Midbrain (tissue), 1 donor: ENCODE data around the gene SMAD6.

Source experiments
- DNase-seq: peaks from one replicate; lab custom pipeline; 2025; lab: John Stamatoyannopoulos, UW

The SMAD6 gene

DNA sequence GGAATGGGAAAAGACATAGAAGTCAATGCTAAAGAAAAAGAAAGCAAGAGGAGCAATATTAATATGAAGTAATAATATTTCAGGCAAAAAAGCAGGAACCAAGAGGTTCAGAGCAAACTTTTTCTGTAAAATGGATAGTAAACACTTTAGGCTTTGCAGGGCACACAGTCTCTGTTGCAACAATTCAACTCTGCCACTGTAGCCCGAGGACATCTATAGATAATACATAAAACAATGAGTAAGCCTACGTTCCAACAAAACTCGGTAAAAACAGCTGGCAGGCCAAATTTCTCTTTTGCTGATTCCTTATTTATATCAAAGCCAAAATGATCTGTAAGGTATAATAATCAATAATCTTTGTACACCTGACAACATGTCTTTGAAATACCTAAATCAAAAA lies 56.8 kb downstream of the SMAD6 start:
- DNase-seq = no peak

DNA sequence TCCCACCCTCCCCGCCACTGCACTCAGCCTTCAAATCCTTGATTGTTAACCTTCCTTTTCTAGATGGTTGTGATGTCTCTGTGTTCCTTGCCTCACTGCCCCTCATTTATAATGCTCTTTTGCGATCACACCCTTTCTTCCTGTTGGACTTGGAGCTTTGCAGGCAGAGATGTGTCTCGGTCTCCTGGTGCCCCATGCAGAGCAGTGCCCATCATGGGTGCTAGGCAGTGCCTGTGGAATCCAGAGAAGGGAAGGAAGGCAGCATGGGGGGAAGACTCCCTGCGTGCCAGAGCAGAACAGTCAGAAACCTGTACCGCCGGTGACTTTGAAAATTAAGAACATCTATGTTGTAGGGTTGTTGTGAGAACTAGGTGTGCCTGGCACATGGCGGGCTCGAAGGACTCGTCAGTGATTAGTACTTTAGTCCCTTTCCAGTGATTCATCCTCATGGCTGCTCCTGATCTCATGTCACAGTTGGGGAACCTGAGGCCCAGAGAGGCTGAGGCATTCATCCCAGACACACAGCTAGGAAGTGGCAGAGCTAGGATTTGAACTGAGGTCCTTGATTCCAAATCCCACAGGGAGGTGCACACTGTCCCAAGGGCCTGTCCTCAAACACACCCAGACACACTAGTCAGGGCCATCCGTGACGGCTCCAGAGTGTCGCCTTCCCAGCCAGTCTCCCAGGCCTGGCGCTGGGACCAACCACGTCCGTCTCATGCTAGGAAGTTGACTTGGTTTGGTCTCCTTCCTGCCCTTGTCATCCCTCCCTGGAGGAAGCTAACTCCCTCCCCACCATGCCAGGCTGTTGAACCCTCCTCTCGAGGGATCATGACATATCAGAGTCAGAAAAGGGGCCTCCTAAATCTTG lies 58.3 kb downstream of the SMAD6 start:
- DNase-seq = no peak

DNA sequence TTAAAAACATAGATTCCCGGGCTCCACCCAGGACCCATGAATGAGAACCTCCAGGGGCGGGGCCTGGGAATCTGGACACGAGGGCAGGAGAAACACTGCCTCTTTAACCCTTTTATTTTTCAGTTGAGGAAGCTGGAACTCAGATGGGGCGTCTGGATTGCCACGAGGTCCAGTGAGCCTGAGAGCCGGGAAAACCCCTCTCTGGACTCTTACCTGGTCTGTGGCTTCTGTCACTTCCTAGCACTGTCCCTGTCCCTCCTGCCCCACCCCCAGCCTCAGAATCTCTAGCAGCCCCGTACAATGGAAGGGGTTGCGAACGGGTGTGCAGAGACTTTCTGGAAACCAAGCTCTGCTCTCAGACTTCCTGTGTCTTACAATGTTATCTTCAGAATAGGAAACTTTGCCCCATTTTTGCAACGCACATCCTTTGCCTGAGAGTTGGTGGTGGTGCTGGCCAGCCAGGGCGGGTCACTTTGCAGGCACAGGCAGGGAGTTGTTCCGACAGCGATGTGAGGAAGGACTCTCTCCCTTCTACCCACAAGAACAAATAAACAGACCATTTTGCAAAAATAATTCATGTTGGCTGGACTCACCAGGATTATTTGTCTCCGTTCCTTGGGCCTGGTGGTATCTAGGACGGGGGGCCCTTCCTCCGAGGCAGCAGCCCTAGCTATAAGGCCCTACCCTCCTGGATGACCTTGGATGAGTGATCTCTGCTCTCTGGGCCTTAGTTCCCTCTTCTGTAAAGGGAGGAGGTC lies 59.1 kb downstream of the SMAD6 start:
- no peak for DNase-seq

DNA sequence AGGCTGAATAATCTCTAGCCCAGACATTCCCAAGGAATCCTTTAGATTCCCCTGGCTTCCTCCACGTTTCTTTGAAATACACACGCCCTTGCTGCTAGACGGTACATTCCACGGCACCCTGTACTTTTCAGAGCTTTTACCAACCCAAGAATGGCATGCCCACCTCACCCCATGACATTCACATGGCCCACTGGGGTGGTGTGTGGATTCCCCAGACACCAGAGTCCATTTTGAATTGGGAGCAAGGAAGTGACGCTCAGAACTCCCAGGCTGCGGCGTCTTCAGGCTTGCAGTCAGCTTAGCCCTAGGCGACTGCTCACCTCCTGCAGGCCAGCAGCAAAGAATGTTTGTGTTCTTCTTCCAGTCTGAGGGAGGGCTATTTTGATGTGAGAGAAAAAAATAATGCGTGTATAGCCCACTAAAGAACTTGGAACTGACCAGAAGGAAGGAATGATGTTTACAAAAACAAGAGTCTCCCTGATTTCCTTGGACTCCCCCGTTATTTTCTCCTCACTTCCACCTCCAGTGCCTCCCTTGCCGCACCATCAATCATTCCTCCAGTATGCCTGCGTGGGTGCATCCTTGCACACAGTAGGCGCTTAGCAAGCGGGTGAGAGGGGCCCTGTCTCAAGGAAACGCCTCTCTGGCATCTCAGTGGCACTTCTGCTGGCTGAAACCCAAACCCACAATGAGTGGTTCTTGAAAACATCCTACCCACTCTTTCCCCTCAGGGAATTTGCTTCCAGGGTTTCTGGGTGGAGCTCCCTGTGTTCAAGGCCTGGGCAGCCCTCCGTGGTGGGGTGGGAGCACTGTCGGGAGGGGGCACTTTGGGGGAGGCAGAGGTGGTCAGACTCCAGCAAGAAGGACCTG lies 59.9 kb downstream of the SMAD6 start:
- DNase-seq = no peak

DNA sequence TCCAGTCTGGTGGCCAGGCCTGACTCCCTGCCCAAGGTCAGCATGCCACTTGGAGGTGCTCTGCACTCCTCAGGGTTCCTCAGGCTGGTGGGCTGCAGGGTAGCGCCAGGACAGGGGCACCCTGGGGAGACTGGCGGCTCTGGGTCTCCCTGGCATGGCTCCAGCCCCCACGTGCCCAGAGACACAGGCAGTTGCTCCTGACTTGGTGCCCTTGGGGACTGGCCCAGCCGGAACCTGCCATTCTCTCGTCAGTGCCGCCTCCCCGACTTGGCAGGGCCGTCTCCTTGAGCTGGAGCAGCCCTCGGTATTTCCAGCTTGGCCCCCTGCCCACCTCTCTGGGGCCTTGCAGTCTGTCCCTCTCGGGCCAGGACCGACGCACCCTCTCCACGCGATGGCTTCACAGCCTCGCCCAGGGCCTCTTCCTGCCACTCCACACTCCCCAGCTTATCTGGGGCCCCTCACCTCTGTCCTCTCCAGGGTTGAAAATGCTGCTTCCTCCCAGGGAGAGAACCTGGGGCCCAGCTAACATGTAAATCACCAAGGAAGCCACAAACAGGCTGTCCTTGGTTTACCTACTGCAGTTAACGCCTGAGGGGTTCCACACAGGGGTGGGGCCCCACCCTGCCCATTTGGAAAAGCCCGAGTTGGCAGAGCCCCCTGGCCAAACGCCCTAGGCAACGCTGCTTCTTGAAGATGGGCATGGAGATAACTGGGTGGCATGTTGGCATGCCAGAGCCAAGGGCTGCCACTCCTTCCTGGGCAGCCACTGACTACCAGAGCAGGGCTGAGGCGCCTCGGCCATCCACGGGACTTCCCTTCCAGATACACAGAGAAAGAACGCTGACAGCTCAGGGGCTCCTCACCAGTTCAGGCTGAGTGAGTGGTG lies 61.4 kb downstream of the SMAD6 start:
- DNase-seq = peak; percentile 2

DNA sequence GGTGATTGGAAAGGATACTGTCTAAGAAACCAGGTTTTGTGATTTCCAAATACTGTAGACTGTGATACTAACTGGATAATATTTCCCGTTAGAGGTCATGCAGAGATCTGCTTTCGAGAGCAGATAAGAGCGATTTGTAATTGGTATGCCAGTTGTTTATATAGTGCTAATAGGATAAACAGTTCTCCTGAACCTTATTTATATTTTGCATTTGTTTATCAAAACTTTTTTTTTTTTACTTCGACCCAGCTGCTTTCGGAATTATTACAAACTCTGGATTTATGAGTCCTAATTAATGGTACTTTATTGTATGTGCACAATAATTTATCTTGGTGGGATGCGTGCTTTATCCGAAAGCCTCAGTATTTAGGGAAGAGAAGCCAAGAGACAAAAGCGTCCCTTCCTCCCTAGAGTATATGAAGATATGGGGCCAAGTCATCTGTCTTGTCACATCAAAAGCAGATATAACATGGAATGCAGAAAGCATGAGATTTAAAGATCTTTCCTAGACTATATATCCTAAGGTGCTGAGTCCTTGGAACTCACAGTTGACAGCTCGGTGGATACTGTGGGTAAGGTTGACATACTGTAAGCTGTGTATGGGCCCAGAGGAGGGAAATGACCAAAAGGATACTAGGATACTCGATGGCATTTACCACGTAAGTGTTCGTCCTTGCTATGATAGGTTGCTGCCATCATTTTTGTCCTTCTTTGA lies 62.2 kb downstream of the SMAD6 start:
- DNase-seq = no peak

DNA sequence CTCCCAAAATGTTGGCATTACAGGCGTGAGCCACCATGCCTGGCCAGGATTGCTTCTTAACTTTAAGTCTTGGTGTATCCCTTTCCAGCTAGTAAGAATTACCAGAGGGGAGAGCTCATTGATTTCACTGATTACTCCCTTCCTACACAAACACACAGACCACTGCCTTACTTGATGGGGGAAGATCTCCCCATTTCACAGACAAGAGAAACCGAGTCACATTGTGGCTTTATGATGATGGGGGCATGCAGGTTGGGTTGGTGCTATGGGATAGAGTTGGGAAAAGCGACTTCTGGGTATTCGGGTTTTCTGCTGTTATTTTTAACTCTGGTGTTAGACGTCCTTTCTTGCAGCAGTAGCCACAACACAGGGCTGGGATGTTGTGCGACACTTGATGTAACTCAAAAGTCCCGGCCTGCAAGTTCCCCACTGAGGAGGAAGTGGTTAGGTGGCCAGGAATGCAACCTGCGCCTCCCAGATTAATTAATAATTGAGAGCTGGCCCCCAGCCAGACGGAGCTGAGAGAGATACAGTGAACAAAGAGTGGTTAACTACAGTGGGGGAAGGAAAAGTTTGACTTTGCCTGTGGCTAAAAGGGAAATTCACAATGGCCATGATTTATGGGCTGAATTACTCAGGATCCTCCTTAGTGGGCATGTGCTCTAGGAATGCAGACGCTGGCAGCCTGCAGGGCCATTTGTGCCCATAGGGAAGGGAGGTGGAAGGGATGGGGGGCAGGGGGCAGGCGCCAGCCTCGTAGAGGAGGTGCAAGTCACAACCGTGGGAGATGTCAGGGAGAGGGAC lies 63.6 kb downstream of the SMAD6 start:
- DNase-seq = no peak

DNA sequence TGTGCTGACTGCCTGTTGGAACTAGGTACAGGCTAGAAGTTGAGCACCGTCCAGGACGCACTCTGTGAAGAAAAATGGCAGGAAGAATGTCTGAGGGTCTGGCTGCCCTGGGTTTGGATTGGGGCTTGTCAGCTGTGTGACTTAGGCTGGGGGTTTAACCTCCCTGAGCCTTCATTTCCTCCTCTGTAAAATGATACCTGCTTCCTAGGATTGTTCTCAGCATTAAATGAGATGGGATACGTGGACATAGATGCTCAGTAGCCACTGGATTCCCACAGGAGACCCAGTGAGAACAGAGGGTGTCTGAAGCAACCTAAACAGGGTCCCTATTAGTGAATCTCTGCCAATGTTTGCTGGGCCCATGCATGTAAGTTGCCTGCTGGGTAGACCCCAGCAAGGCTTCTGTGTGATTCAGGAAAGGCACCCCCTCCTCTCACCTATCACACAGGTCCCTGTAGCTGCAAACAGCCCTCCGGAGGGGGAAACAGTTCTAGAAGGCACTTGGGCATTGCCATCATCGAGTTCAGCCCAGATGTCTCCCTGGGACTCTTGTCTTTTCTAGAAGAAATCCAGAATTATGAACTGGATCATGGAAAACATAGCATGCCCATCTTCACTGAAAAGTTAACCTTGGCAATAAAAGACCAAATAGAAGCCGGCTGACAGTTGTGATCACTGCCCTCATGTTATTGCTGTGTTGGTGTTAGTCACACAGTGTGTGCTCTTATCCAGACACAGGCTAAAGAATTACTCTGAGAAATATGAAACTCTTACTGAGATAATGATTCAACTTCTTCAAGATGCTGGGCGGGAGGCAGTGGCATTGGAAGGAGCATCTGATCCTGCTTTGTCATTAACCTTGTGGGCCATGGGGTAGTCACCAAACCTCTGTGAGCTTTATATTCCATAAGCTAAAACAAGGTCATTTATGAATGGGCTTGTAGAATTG lies 64.5 kb downstream of the SMAD6 start:
- DNase-seq = no peak

DNA sequence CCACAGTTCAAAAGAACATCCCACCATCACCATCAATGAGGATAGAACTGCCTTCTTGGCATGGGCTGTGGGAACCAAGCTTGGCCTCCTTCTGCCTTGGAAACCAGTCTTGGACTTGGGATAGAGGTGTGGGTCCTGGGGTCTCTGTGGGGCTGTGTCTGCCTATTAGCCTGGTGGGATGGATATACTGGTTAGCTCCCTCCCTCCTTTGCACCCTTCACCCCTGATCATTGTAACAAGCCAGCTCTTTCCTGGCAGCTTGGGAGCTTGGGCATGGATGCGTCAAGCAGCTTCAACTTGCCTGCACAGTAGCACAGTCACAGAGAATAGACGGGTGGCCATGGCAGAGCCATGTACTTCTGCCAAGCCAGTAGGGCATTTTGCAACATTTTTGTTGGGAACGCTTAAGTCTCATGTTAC lies 65.2 kb downstream of the SMAD6 start:
- peak; percentile 11 for DNase-seq

DNA sequence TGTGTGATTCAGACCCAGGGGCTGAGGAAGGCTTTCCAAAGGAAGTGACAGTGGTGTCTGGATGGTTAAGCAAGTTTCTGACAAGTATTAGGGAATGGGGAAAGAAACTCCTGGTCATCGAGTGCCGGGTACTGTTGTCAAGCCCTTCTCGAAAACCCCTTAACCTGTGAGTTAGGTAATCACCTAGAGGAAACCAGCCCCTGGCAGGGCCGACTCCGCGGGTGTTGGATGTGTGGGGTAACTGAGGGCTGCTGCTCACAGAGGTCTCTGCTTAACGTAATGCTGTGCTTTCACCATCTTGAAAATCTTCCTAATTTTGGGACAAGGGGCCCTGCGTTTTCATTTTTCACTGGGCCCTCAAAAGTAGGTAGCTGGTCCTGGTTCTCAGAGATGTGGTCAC lies 67.0 kb downstream of the SMAD6 start:
- no peak for DNase-seq

DNA sequence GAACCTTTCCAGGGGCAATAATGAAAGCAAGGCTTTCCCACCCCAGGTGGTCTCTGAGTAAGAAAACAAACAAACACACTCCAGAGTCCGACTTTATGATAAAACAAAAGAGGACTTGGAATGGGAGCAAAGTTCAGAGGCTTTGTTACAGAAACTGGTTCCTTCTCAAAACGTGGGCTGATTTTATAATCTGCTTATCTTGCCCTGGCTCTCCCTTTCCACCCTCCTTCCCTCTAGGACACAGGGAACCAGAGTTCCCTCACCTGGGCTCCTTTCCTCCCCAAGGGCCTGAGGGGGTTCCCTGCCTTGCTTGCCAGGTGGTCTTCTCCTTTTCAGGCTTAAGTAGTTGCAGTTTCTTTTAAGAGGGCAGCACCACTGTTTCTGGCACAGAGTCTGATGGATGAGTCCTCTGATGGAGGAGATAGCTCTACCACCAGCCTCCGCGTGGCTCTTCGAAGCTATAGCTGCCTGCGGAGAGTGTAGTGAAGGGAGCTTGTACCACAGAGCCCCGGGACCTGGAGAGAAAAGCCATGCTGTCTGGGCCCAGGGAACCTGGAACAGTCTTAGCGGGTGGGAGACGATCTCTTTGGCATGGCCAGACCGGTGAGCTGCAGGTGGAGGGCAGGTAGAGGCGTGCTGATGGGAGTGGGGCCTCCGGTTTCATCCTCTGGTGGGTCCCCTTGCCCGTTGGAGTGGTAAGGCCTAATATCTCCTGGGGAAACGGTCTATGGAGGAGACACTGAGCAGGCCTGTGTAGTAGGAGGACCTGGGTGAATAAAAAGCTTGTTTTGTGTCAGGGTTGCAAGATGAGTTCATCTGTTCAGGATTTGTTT lies 68.7 kb downstream of the SMAD6 start:
- no peak for DNase-seq

DNA sequence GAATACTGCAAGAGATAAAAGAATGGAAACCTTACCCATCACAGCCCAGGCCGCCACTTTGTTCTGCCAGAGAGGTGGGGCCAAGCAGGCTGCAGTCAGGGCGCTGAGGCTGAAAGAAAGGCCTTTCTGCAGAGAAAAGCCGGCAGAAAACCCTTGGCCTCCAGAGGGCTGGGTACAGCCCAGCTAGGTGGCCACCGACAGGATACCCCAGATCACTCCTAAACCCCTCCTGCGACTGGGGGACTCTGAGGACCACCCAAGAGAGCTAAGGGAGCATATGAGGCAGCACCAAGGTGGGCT lies 69.3 kb downstream of the SMAD6 start:
- no peak for DNase-seq

DNA sequence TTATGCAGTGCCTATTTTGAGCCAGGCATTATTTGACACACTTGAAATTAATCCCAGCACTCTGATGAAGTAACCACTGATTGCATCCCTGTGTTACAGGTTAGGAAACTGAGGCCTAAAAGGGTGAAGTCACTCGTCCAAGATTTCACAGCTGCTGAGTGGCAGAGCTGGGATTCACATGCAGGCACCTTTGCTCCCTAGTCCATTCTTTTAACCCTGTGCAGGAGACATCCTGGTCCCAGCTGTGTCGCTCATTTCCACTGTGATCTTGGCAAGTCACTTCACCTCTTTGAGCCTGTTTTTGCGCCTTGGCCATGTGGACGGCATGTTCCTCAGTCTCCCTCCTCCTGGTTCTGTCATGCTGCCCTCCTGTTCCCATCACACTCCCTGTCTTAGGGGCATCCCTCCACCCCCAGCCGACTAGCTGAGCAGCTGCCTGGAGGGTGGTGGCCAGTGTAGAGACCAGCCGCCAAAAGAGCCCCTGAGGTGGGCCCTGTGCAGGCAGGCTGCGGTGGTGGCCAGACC lies 70.6 kb downstream of the SMAD6 start:
- DNase-seq = no peak

DNA sequence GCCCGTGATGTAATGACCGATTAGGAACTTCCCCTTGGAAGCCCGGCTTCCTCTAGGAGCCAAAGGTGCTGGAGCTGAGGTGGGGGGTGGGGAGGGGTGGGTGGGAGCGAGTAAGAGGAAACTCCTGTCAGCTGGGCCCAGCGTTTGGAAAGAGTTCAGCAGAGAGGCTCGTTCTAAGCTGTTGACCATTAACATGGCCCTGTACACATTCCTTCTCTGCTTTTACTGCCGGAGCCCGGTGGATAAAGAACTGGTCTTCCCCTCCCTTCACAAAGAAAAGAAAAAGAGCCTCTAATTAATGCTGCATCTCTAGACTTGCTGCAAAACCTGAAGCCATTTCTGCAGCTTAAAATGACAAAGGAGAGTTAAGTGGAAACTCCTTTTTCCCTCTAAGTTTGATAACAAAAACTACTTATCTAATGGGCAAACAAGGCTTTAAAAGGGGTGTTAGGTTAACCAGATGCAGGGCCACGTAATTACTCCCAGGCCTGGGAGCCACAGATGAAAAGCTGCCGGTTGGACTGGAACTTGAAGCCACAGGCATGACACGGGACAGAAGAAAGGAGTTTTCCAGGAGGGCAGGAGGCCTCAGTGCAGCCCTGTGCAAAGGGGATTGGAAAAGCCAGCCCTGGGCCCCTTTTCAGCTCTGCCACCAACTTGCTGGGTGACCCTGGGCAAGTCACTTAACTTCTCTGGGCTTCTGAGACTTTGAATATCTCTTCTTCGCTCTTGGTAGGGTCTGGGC lies 71.3 kb downstream of the SMAD6 start:
- DNase-seq = no peak

DNA sequence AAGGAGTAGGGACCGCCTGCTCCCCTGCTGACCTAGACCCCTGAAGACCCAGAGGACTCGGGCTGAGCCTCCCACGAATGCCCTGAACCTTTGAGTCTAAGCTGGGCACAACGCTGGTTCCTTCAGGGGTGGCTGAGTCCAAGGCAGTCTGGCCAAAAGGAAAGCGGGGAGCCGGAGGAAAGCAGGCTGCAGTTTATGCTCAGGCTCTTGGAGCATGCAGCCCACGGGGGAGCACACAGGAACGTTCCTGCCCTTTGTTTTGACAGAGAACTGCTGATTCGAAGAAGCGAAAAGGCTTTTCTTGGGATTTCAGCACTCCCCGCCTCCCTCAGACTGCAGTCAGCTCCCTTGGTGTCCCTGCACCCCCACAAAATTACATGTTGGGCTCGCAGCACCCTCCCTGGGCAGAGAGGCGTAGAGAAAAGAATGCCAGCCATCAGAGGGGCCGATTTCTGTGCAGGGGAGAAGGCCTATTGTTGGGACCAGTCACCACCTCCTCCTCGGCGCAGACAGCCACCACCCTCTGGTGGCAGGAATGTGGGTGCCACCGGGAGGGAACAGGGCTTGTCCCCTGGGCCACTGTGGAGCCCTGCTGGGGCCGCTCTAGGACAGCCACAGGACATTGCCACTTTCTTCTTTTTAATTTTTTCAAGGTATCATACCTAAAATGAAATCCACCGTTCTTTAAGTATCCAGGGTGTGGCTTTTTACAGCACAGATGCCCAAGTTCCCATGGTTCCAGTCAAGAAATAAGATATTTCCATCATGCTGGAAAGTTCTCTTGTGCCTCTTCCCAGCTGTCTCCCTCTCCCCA lies 72.2 kb downstream of the SMAD6 start:
- peak; percentile 69 for DNase-seq
